ENCODE results near the gene OSBPL7. TPM values are rescaled to one million over a fixed set of nuclear protein-coding genes. Genes with fewer than 3 reads are reported as not detected.

OSBPL7 gene
- 12.4 to 17.9 TPM (median 14.5 TPM) in 5 replicates for total RNA-seq (2022; extraction: Qiagen RNA extraction)

GRCh38 chr17:47821424-47822391, at the start of gene OSBPL7:
Gene OSBPL7, minus strand, starts transcription at chr17:47821794. Its CDS starts 1,516 bp downstream, at chr17:47820278.

GRCh38 chr17:47850692-47851573, 29.3 kb upstream of the OSBPL7 start, which contains the start of gene SP6:
Gene SP6, minus strand, starts transcription at chr17:47851163. Its CDS starts 2,734 bp downstream, at chr17:47848429.

GRCh38 chr17:47840742-47841487, 19.3 kb upstream of the OSBPL7 start, which contains the start of gene SCRN2:
Gene SCRN2, minus strand, starts transcription at chr17:47841273. Its CDS starts 430 bp downstream, at chr17:47840843.

GRCh38 chr17:47831003-47831933, 9.7 kb upstream of the OSBPL7 start, which contains the start of the genes LRRC46 and MRPL10:
Gene LRRC46, plus strand, starts transcription at chr17:47831670. Its CDS starts 320 bp downstream, at chr17:47831990.
Gene MRPL10, minus strand, starts transcription at chr17:47831541. Its CDS starts 30 bp downstream, at chr17:47831511.

Other genes starting within 250 kb of the OSBPL7 start
- 291 to 430 TPM (median 315 TPM) in 5 replicates for gene KPNB1, start 171.9 kb downstream of the OSBPL7 start, total RNA-seq (2022; extraction: Qiagen RNA extraction)
- gene TBKBP1, start 127.6 kb downstream of the OSBPL7 start, total RNA-seq (2022; extraction: Qiagen RNA extraction): 4.0 to 6.0 TPM (median 4.8 TPM) in 5 replicates
- 0.13 to 0.23 TPM (median 0.16 TPM) in 5 replicates for gene TBX21, start 88.6 kb downstream of the OSBPL7 start, total RNA-seq (2022; extraction: Qiagen RNA extraction)
- gene MRPL10, start 9.7 kb upstream of the OSBPL7 start, total RNA-seq (2022; extraction: Qiagen RNA extraction): 86.9 to 110 TPM (median 90.7 TPM) in 5 replicates
- gene LRRC46, start 9.9 kb upstream of the OSBPL7 start, total RNA-seq (2022; extraction: Qiagen RNA extraction): 3.1 to 3.9 TPM (median 3.3 TPM) in 5 replicates
- gene SCRN2, start 19.5 kb upstream of the OSBPL7 start, total RNA-seq (2022; extraction: Qiagen RNA extraction): 33.2 to 38.0 TPM (median 37.0 TPM) in 5 replicates
- 5.2 to 5.9 TPM (median 5.3 TPM) in 5 replicates for gene SP6, start 29.4 kb upstream of the OSBPL7 start, total RNA-seq (2022; extraction: Qiagen RNA extraction)
- gene SP2, start 74.4 kb upstream of the OSBPL7 start, total RNA-seq (2022; extraction: Qiagen RNA extraction): 17.5 to 19.2 TPM (median 17.6 TPM) in 5 replicates
- 22.1 to 28.4 TPM (median 25.0 TPM) in 5 replicates for gene PNPO, start 119.8 kb upstream of the OSBPL7 start, total RNA-seq (2022; extraction: Qiagen RNA extraction)
- gene PRR15L, start 136.1 kb upstream of the OSBPL7 start, total RNA-seq (2022; extraction: Qiagen RNA extraction): 2.3 to 3.6 TPM (median 3.0 TPM) in 5 replicates
- 104 to 117 TPM (median 114 TPM) in 5 replicates for gene CDK5RAP3, start 149.3 kb upstream of the OSBPL7 start, total RNA-seq (2022; extraction: Qiagen RNA extraction)
- gene COPZ2, start 216.0 kb upstream of the OSBPL7 start, total RNA-seq (2022; extraction: Qiagen RNA extraction): 11.4 to 20.3 TPM (median 18.1 TPM) in 5 replicates
- 104 to 139 TPM (median 123 TPM) in 5 replicates for gene NFE2L1, start 226.6 kb upstream of the OSBPL7 start, total RNA-seq (2022; extraction: Qiagen RNA extraction)

All from A549 treated with Hydrocortisone at 1 μM for 4 hours (cell line).